HFF-Myc (cell line): ENCODE data around the gene DSC3.

Source experiments
- DNase-seq: peaks from one replicate; pipeline ENCODE4 v3.0.0-alpha.2; 2011; ENCODE audit warnings: low read depth; ENCODE audit errors: extremely low read depth
- H3K4me3 ChIP-seq: replicated peaks from 2 replicates; pipeline ENCODE4 v1.5.1; 2011; ENCODE audit warnings: low read depth, mild to moderate bottlenecking, control low read depth, low read length
- CTCF ChIP-seq: IDR thresholded peaks from 2 replicates; pipeline ENCODE4 v1.5.1; 2012; ENCODE audit warnings: mild to moderate bottlenecking, low read depth, low read length, control low read depth; ENCODE audit errors: missing control alignments

Gene DSC3

GRCh38 chr18:31042406-31043181 is at the start of gene DSC3:
DSC3 (minus strand) TSS chr18:31042742; CDS start chr18:31042660, 82 bp downstream.
- no peak within 1 kb of the TSS for H3K4me3 ChIP-seq
- DNase-seq: no peak
- no peak for TF ChIP-seq CTCF

- DNase-seq: no peak
- TF ChIP-seq CTCF: no peak
- no peak overlapping the region for H3K4me3 ChIP-seq
These were observed 48.8 kb upstream of the DSC3 start for GRCh38 chr18:31091350-31091749.

GRCh38 chr18:31088532-31088931 is 46.0 kb upstream of the DSC3 start:
- TF ChIP-seq CTCF: no peak
- H3K4me3 ChIP-seq: no peak overlapping the region
- DNase-seq: no peak

GRCh38 chr18:31079973-31080372 is 37.4 kb upstream of the DSC3 start:
- H3K4me3 ChIP-seq: no peak overlapping the region
- DNase-seq: no peak
- no peak for TF ChIP-seq CTCF

GRCh38 chr18:31077878-31078277 is 35.3 kb upstream of the DSC3 start:
- no peak for DNase-seq
- no peak overlapping the region for H3K4me3 ChIP-seq
- no peak for TF ChIP-seq CTCF

- no peak overlapping the region for H3K4me3 ChIP-seq
- no peak for DNase-seq
- TF ChIP-seq CTCF: no peak
These were observed 29.6 kb upstream of the DSC3 start for GRCh38 chr18:31072175-31072574.

- no peak for TF ChIP-seq CTCF
- no peak for DNase-seq
These were observed 27.7 kb upstream of the DSC3 start for GRCh38 chr18:31070206-31070605.

More at GRCh38 chr18:31070206-31070605, 27.7 kb upstream of the DSC3 start:
- no peak overlapping the region for H3K4me3 ChIP-seq
